ENCODE results near the gene GDPD4.
"Not testable (repeated sequence)": the region's sequence is repeated elsewhere in the genome, so short reads cannot be mapped to it uniquely, and the experiment has no call there.

DNA sequence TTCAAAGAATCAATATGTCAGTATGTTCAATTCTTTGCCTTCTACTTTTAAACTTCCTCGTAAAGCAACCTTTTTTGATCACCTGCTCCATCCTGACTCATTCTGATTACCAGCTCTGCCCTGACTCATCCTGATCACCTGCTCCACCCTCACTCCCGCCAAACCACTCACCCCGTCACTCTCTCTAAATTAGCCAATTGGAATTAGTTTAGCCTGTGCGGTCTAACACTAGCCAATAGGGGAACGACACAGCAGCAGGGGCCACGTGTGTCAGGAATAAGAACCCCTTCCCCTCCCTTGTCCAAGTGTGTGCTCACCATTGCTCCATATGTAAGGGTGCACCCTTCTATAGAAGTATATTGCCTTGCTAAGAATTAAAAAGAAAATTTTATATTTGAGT, 1.5 kb downstream of the GDPD4 start:
- TF ChIP-seq CTCF, POLR2AphosphoS5, EP300, POLR2A (IDR thresholded peaks at IDR 0.05): not testable (repeated sequence)

All from upper lobe of left lung (tissue), 4 donors.